ENCODE data around the gene IL1RN. TPM values are rescaled to one million over a fixed set of nuclear protein-coding genes. Genes with fewer than 3 reads are reported as not detected.

The IL1RN gene
- polyA plus RNA-seq, 1 experiment: not detected

DNA sequence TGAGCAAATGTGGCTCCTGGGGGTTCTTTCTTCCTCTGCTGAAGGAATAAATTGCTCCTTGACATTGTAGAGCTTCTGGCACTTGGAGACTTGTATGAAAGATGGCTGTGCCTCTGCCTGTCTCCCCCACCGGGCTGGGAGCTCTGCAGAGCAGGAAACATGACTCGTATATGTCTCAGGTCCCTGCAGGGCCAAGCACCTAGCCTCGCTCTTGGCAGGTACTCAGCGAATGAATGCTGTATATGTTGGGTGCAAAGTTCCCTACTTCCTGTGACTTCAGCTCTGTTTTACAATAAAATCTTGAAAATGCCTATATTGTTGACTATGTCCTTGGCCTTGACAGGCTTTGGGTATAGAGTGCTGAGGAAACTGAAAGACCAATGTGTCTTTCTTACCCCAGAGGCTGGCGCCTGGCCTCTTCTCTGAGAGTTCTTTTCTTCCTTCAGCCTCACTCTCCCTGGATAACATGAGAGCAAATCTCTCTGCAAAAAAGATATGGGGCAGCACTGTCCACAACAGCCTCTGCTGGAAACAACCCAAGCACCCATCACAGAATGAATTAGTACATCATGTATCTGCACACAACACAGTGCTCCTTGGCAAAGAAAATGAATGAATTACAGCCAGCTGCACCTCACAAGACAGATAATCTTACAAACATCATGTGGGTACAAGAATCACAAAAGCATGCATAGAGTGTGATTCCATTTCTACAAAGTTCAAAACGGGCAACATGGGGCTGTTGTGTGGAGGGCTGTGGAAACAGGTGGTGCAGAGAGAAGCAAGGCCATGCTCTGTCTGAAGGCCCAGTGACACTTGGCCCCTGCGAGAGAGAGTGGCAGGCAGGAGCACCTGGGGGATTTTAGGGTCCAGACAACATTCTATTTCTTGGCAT, 6.6 kb downstream of the IL1RN start:
- TF ChIP-seq, protein P1, sequence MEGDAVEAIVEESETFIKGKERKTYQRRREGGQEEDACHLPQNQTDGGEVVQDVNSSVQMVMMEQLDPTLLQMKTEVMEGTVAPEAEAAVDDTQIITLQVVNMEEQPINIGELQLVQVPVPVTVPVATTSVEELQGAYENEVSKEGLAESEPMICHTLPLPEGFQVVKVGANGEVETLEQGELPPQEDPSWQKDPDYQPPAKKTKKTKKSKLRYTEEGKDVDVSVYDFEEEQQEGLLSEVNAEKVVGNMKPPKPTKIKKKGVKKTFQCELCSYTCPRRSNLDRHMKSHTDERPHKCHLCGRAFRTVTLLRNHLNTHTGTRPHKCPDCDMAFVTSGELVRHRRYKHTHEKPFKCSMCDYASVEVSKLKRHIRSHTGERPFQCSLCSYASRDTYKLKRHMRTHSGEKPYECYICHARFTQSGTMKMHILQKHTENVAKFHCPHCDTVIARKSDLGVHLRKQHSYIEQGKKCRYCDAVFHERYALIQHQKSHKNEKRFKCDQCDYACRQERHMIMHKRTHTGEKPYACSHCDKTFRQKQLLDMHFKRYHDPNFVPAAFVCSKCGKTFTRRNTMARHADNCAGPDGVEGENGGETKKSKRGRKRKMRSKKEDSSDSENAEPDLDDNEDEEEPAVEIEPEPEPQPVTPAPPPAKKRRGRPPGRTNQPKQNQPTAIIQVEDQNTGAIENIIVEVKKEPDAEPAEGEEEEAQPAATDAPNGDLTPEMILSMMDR (IDR thresholded peaks at IDR 0.05; ENCODE audit: insufficient read depth, low read depth, low read length): no peak
- H3K27me3 ChIP-seq (ENCODE audit: control insufficient read depth, insufficient read depth, low read length): no peaks in the 10 kb centered on the region
- H3K36me3 ChIP-seq (ENCODE audit: control insufficient read depth, insufficient read depth, low read length): no peaks in the 10 kb centered on the region
- ChIA-PET POLR2A (no interaction called here), CTCF (interaction anchor here (0.9 to 12.2 kb wide), 8 partner anchors 12 to 256 kb away, joined by 3 to 213 read pairs (median 15); no protein-coding TSS in a partner anchor)
- no peak for DNase-seq (ENCODE audit: low read depth)
- H3K4me3 ChIP-seq (ENCODE audit: low read depth, low read length): no peak overlapping the region

DNA sequence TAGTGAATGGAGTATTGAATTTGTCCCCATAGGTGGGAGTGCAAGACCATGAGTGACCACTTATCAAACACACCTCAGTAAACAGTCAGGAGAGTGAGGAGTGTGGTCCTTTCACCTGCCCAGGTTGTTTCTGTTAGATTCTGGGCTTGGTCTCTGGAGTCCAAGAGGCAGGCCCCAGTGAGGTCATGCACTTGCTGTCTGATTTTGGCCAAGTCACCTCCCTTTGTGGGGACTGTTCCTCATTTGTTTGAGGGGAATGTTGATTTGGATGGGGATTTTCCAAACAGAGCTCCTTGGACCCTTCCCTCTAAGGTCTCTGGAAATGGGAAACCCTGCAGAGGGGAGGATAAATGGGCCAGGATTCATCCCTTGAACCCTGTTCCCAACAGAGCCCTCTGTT, 7.3 kb downstream of the IL1RN start:
- H3K27me3 ChIP-seq (ENCODE audit: control insufficient read depth, insufficient read depth, low read length): no peaks in the 10 kb centered on the region
- CTCF ChIA-PET: interaction anchor here (0.6 to 12.2 kb wide), 6 partner anchors 17 to 255 kb away, joined by 3 to 213 read pairs (median 33); no protein-coding TSS in a partner anchor
- H3K4me3 ChIP-seq (ENCODE audit: low read depth, low read length): no peak overlapping the region
- no peaks in the 10 kb centered on the region for H3K36me3 ChIP-seq (ENCODE audit: control insufficient read depth, insufficient read depth, low read length)
- TF ChIP-seq, protein P1 (IDR thresholded peaks at IDR 0.05; ENCODE audit: insufficient read depth, low read depth, low read length): no peak
- DNase-seq (ENCODE audit: low read depth): no peak
- POLR2A ChIA-PET: no interaction called here

DNA sequence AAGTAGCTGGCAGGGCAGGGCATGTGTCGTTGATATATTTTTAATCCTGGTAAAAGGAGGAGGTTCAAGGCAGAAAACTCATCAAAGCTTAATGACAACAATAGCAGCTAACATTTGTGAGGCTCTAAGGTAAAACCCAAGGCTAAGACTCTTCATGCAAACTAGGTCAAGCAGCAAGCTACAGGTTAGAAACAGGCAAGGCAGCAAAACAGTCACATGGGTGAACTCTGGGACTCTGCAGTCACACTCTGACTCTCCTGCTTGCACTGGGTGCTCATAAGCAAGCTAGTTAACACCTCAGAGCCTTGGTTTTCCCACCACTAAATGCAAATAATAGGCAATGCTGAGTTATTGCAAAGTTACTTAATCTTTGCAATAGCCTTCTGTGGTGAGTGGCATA, 7.9 kb downstream of the IL1RN start:
- H3K36me3 ChIP-seq (ENCODE audit: control insufficient read depth, insufficient read depth, low read length): no peaks in the 10 kb centered on the region
- DNase-seq (ENCODE audit: low read depth): no peak
- ChIA-PET POLR2A (no interaction called here), CTCF (interaction anchor here (0.6 to 12.2 kb wide), 6 partner anchors 17 to 254 kb away, joined by 3 to 213 read pairs (median 33); no protein-coding TSS in a partner anchor)
- no peak overlapping the region for H3K4me3 ChIP-seq (ENCODE audit: low read depth, low read length)
- TF ChIP-seq, protein P1 (IDR thresholded peaks at IDR 0.05; ENCODE audit: insufficient read depth, low read depth, low read length): no peak
- H3K27me3 ChIP-seq (ENCODE audit: control insufficient read depth, insufficient read depth, low read length): no peaks in the 10 kb centered on the region

DNA sequence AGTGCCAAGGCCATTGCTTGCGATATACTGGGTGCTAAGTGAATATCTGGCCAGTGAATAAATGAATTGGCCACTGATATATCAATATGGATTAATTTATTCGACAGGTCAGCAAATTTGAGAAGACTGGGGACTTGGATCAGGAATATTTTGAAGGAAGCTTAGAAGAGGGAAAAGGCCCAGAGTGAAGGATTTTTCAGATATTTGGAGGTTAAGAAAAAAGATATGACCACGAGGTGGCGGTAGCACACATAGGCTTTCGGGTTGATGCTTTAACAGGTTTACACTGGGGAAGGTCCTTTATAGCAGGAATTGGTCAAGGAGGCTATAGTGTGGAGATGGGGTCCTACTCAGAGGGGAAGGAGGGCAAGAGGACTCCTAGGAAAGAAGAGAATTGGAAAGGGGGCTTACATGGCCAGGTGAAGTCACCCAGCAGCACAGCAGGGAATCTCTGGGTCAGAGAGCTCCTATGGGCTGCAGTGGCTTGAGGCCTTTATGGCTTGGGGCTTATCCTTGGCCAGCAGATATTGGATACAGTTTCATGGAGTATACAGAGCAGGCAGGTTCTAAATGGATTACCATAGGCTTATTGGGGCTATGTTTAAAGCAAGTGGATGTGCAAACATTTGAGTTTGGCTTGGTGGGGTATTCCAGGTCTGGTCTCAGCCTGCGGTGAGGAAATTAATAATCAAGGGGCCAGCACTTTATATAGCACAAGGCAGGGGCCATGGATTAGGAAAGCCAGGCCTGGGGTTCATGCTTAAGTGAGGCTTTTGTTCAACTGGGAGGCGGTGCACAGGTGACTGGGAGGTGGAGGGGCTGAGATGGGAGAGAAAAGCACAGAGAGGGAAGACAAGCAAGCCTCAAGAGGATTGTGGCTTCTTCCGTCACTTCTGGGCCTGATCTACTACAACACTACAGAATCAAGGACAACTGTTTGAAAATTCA, 9.7 kb downstream of the IL1RN start:
- TF ChIP-seq, protein P1 (IDR thresholded peaks at IDR 0.05; ENCODE audit: insufficient read depth, low read depth, low read length): peak; percentile 68
- no peak overlapping the region for H3K4me3 ChIP-seq (ENCODE audit: low read depth, low read length)
- DNase-seq (ENCODE audit: low read depth): no peak
- H3K27me3 ChIP-seq (ENCODE audit: control insufficient read depth, insufficient read depth, low read length): no peaks in the 10 kb centered on the region
- H3K36me3 ChIP-seq (ENCODE audit: control insufficient read depth, insufficient read depth, low read length): no peaks in the 10 kb centered on the region
- POLR2A ChIA-PET: no interaction called here
- CTCF ChIA-PET: interaction anchor here (0.7 to 12.2 kb wide), 35 partner anchors 8 to 263 kb away, joined by 3 to 213 read pairs (median 6); partner anchors contain the start of gene IL1RN

Measured in BJ (cell line).